Lung (tissue), 14 donors: ENCODE results near the gene RABL2B. TPM values are rescaled to one million over a fixed set of nuclear protein-coding genes. Genes with fewer than 3 reads are reported as not detected.
"Not testable (repeated sequence)": the region's sequence is repeated elsewhere in the genome, so short reads cannot be mapped to it uniquely, and the experiment has no call there.

Experiments used
- ATAC-seq: fragments of 200-7000 bp; cut with Tn5 transposase; one replicate; pipeline ENCODE4 v1.9.1; 2020; ENCODE audit warnings: moderate number of reproducible peaks; ENCODE audit not compliant: insufficient read depth, low FRiP score
- DNase-seq, 3 donors: peaks; one replicate each; pipeline ENCODE4 v3.0.0-alpha.2; 2013 to 2017
- H3K27ac ChIP-seq, 2 donors: one replicate each; pipeline ENCODE4 v1.5.1; 2013; ENCODE audit warnings: mild to moderate bottlenecking in 2 of 2, moderate library complexity in 2 of 2, control low read depth in 1 of 2, inconsistent platforms in 1 of 2, low read depth in 1 of 2, low read length in 1 of 2
- H3K27me3 ChIP-seq, 3 donors: one replicate each; pipeline ENCODE4 v1.5.1; 2013; ENCODE audit warnings: low read length in 2 of 3; ENCODE audit not compliant: control insufficient read depth in 3 of 3, insufficient read depth in 3 of 3
- H3K36me3 ChIP-seq, 4 donors: one replicate each; pipeline ENCODE4 v1.5.1; 2013; ENCODE audit warnings: low read length in 4 of 4, mild to moderate bottlenecking in 1 of 4, moderate library complexity in 1 of 4; ENCODE audit not compliant: control insufficient read depth in 4 of 4, insufficient read depth in 4 of 4
- H3K4me1 ChIP-seq, 5 donors: one replicate each; pipeline ENCODE4 v1.5.1; 2013; ENCODE audit warnings: low read length in 5 of 5, mild to moderate bottlenecking in 2 of 5, moderate library complexity in 1 of 5; ENCODE audit not compliant: control insufficient read depth in 5 of 5, insufficient read depth in 5 of 5
- H3K4me3 ChIP-seq: one replicate; pipeline ENCODE4 v1.5.1; 2013; ENCODE audit warnings: mild to moderate bottlenecking, control low read depth, moderate library complexity
- H3K9ac ChIP-seq, 2 donors: one replicate each; pipeline ENCODE4 v1.5.1; 2013; ENCODE audit warnings: low read length in 2 of 2, control low read depth in 1 of 2; ENCODE audit not compliant: insufficient read depth in 1 of 2
- H3K9me3 ChIP-seq, 4 donors: one replicate each; pipeline ENCODE4 v1.5.1; 2013; ENCODE audit warnings: low read length in 3 of 4, mild to moderate bottlenecking in 1 of 4, moderate library complexity in 1 of 4; ENCODE audit not compliant: control insufficient read depth in 4 of 4, insufficient read depth in 3 of 4
- WGBS, 2 donors: extraction: QIAGEN DNeasy Blood & Tissue Kit; methylation state at CpG; one replicate each; pipeline ENCODE4 v1.1.7; 2013; 5-methylcytosine and 5-hydroxymethylcytosine counted together
- long read RNA-seq, 5 donors: transcript quantifications; one replicate each; lab custom pipeline, GENCODE V29; 2026
- polyA plus RNA-seq, 2 donors: library from polyadenylated mRNA; stranded (reverse); fragments of 200-250 nt; gene quantifications; one replicate each; pipeline ENCODE4 v1.2.1, GENCODE V29; 2013
- total RNA-seq, 2 donors: library from RNA; depleted of rRNA in 1 of 2; stranded (reverse); fragments of >200 nt in 1 of 2; gene quantifications; one replicate each; pipeline ENCODE4 v1.2.1, GENCODE V29; 2014 to 2021
- donor health status: Bipolar disorder and iron deficiency.
- donor health status: healthy.
- donor health status: DM: yes; HTN: yes; CAD: no.

Gene RABL2B
- total RNA-seq, result 10 to 100 TPM; 33.1 to 53.4 TPM
- polyA plus RNA-seq, result 10 to 100 TPM; 25.1 to 31.8 TPM
- long read RNA-seq, donor 1, partial matches to known transcripts, result 9 of 31 reads
- long read RNA-seq, donor 1, other reads (novel, unspliced or antisense), result 17 of 31 reads
- long read RNA-seq, donor 2, partial matches to known transcripts, result 9 of 9 reads
- long read RNA-seq, donor 2, other reads (novel, unspliced or antisense), result 0 of 9 reads
- long read RNA-seq, donor 3, partial matches to known transcripts, result 0 of 3 reads
- long read RNA-seq, donor 3, other reads (novel, unspliced or antisense), result 0 of 3 reads
- long read RNA-seq, donor 4, partial matches to known transcripts, result 0 of 1 reads
- long read RNA-seq, donor 4, other reads (novel, unspliced or antisense), result 0 of 1 reads
- long read RNA-seq, donor 5, partial matches to known transcripts, result 9 of 22 reads
- long read RNA-seq, donor 5, other reads (novel, unspliced or antisense), result 9 of 22 reads

DNA sequence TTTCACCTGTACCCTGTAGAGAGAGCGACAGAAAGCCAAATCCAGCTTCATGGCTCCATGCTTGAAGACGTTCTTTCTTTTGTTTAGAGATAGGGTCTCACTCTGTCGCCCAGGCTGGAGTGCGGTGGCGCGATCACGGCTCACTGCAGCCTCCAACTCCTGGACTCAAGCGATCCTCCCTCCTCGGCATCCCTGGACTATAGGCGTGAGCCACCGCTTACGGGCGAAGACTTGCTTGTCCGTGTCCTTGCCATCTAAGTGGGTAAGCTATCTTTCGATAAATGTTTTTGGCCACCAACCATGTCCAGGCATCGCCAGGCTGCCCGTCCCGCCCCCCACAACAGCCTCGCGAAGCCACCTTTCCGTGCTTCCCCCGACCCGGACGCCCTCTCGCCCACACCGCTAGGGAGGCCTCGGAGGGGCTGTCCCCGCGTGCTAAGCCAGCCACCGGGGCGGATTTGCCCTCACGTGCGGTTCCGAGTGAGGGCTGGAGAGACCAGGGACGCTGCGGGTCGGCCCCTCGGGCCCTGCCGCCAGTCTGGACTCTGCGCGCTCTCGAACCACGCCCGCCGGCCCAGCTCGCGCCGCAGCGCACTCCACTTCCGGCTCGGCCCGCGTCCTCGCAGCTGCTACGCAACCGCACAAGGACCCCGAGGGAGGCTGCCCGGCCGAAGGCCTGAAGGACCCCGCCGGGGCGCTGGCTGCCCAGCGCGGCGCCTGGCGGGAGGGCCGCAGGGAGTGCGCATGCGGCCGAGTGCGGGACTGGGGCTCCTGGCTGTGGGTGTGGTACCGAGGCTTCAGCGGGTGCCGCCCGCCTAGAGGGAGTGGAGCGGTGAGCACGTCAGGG is at the start of gene RABL2B:
RABL2B (minus strand) TSS at position 604 of the 847 bp plus-strand sequence. CDS start 1,342 bp downstream, outside the sequence.
- not testable (repeated sequence) for H3K36me3 ChIP-seq, H3K9me3 ChIP-seq, H3K27ac ChIP-seq, H3K27me3 ChIP-seq, H3K4me1 ChIP-seq
- Histone ChIP-seq H3K9ac (peak within 1 kb of the TSS in 1 of 2 donors; percentile 23), H3K4me3 (peak within 1 kb of the TSS; percentile 40)
- ATAC-seq, result peak; percentile 98
- DNase-seq, result peak; percentile 85 to 91 (median 91)
- WGBS, 2 donors, result 0% methylated on average over 32 to 62 of the region's 77 CpGs

- H3K27me3 ChIP-seq, H3K4me1 ChIP-seq, H3K9me3 ChIP-seq, H3K36me3 ChIP-seq, H3K9ac ChIP-seq, H3K27ac ChIP-seq, ATAC-seq, H3K4me3 ChIP-seq, DNase-seq: not testable (repeated sequence)
- WGBS, 2 donors, result 76 to 96% methylated on average over 2 to 4 of the region's 5 CpGs
Observed at GRCh38 chr22:50786936-50787335, 3.5 kb upstream of the RABL2B start.

DNA sequence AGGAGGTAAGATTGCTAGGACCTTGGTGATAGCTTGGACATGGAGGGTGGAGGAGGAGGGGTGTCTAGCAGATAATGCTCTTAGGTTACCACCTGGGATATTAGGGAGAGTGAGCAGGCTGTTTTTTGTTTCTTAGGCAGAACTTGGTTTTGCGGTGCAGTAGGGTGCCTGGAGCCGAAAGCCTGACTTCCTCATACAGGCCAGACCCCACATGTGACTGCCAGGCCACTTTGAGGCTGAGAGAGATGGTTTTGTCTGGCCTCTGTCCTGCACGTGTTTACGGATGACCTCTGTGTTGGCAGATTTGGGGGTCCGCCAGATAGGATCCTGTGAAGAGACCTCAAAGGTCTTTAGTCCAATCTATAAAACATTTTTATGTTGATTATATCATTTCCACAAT is 1.9 kb upstream of the RABL2B start:
- not testable (repeated sequence) for H3K36me3 ChIP-seq, H3K4me3 ChIP-seq, ATAC-seq, H3K9ac ChIP-seq, H3K4me1 ChIP-seq, H3K27me3 ChIP-seq, H3K27ac ChIP-seq, H3K9me3 ChIP-seq
- 71 to 85% methylated on average over 5 of the region's 5 CpGs for WGBS, 2 donors
- DNase-seq, result peak in 1 of 3 donors; percentile 7

DNA sequence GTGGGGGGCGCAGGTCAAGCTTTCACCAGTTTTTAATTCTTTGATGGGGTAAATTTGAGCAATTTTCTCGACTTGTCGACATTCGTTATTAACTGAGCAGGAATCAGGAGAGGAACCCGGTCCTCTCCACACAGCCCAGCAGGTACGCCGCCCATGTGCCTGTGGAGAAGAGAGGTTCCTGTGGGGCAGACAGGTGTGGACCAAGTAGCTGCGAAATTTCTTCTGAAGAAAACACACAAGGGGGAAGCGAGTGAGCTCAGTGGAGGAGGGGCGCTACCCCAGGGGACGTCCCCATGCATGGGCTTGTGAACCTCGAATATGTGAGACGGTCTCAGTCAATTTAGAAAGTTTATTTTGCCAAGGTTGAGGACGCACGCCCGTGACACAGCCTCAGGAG is 442 bp upstream of the RABL2B start:
- WGBS, 2 donors, result 0% methylated on average over 9 of the region's 16 CpGs
- ATAC-seq (peak; percentile 17), DNase-seq (peak in 1 of 3 donors; percentile 9)
- H3K36me3 ChIP-seq, H3K27me3 ChIP-seq, H3K27ac ChIP-seq, H3K9me3 ChIP-seq, H3K4me1 ChIP-seq: not testable (repeated sequence)
- H3K9ac ChIP-seq, result peak overlapping the region in 1 of 2 donors; percentile 23
- H3K4me3 ChIP-seq, result peak overlapping the region; percentile 18

- H3K4me3 ChIP-seq, result not testable (repeated sequence)
Observed at GRCh38 chr22:50782253-50782652, 1.2 kb downstream of the RABL2B start.

DNA sequence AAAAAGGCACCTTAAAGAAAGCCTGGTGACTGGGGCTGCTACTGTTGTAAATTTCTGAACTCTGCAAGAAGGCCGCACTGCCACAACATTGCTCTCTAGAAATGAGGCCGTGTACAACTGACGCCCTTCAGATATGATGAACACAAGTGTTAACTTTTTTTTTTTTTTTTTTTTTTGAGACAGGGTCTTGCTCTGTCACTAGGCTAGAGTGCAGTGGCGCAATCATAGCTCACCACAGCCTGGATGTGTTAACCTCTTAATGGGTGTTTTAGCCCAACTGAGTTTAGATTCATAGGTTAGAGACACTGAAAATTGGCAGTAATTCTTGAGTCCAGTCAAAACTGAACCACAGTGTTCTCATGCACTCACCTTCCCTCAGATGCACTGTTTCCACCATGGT is 3.2 kb downstream of the RABL2B start:
- not testable (repeated sequence) for DNase-seq, ATAC-seq
- 41 to 63% methylated on average over 4 of the region's 4 CpGs for WGBS, 2 donors

More at GRCh38 chr22:50782253-50782652, 1.2 kb downstream of the RABL2B start:
- not testable (repeated sequence) for H3K4me1 ChIP-seq, ATAC-seq, H3K27ac ChIP-seq, H3K27me3 ChIP-seq, H3K9me3 ChIP-seq, H3K36me3 ChIP-seq, H3K9ac ChIP-seq, DNase-seq
- 80 to 97% methylated on average over 2 of the region's 3 CpGs for WGBS, 2 donors

DNA sequence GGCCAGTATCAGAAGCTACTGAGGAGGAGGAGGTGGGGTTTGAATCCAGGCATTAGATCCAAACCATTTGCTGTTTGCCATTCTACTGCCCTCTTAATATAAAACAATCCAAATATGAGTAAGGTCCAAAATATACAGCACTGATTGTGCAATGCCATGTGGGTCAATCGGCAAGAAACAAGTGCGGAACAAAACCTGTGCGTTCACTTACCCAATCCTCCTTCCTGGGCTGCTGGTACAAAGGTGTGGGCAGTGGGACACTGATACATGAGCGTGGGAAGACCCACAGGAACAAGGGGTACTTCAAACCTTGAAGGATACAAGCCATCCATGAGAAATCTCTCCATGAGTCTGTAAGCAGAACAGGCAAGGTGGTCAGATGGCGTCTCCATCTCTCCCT is 5.8 kb downstream of the RABL2B start:
- DNase-seq, H3K4me1 ChIP-seq, ATAC-seq, H3K4me3 ChIP-seq, H3K36me3 ChIP-seq, H3K9ac ChIP-seq, H3K27ac ChIP-seq, H3K27me3 ChIP-seq, H3K9me3 ChIP-seq: not testable (repeated sequence)
- 62 to 80% methylated on average over 5 of the region's 5 CpGs for WGBS, 2 donors

More for the DNA sequence above, 3.2 kb downstream of the RABL2B start:
- H3K27ac ChIP-seq, H3K36me3 ChIP-seq, H3K27me3 ChIP-seq, H3K9ac ChIP-seq, H3K9me3 ChIP-seq, H3K4me1 ChIP-seq, H3K4me3 ChIP-seq: not testable (repeated sequence)

GRCh38 chr22:50775132-50775531 is 8.3 kb downstream of the RABL2B start:
- H3K9ac ChIP-seq, H3K4me3 ChIP-seq, ATAC-seq, H3K27ac ChIP-seq, H3K27me3 ChIP-seq, H3K9me3 ChIP-seq, H3K4me1 ChIP-seq, H3K36me3 ChIP-seq: not testable (repeated sequence)
- 21 to 35% methylated on average over 12 of the region's 12 CpGs for WGBS, 2 donors
- DNase-seq, result peak; percentile 62 to 75 (median 63)
